Small intestine (tissue), 4 donors: ENCODE data around the gene PDGFA. TPM values are rescaled to one million over a fixed set of nuclear protein-coding genes. Genes with fewer than 3 reads are reported as not detected.

Experiments used
- polyA plus RNA-seq, 4 donors: library from polyadenylated mRNA; stranded (reverse) in 3 of 4; unstranded in 1 of 4; fragments of 200-250 nt in 3 of 4; fragments of 120-200 nt in 1 of 4; gene quantifications; one replicate each; pipeline versions ENCODE4 v1.2.1 to v1.2.3, GENCODE V29; 2013
- donor health status: healthy with polysubstance abuse.
- donor health status: Bipolar disorder and iron deficiency.
- donor health status: healthy.

Gene PDGFA
- polyA plus RNA-seq, 4 donors: 17.4 to 107 (median 32.4) TPM

Other genes starting within 250 kb of the PDGFA start
- gene FOXL3, start 229.7 kb downstream of the PDGFA start, polyA plus RNA-seq: 1 to 10 TPM in 1 of 4 donors, not detected in 3; 1.7 TPM
- 10 to 100 TPM in 3 of 4 donors, 1 to 10 TPM in 1; 6.8 to 29.2 (median 15.5) TPM for gene DNAAF5, start 206.9 kb upstream of the PDGFA start, polyA plus RNA-seq
- 10 to 100 TPM in 2 of 4 donors, 1 to 10 TPM in 2; 9.5 to 32.3 (median 18.6) TPM for gene PRKAR1B, start 207.4 kb upstream of the PDGFA start, polyA plus RNA-seq